HG03060 (cell line): ENCODE data around the gene LUM.
"Not testable (repeated sequence)": the region's sequence is repeated elsewhere in the genome, so short reads cannot be mapped to it uniquely, and the experiment has no call there.

ENCODE experiments used
- ATAC-seq: cut with Tn5 transposase; IDR thresholded peaks from one replicate; pipeline ENCODE4 v1.9.1; 2021; ENCODE audit warnings: low read depth, moderate number of reproducible peaks; ENCODE audit not compliant: unreplicated experiment

Gene LUM

GRCh38 chr12:91110311-91110924 is 876 bp downstream of the LUM start:
- ATAC-seq, result no peak

- ATAC-seq, result no peak
Measured at GRCh38 chr12:91109581-91110310, 1.5 kb downstream of the LUM start.

- peak; percentile 66 for ATAC-seq
Measured at GRCh38 chr12:91109148-91109564, 2.1 kb downstream of the LUM start.

GRCh38 chr12:91108196-91108755 is 3.0 kb downstream of the LUM start:
- ATAC-seq, result no peak

GRCh38 chr12:91106283-91106682 is 5.0 kb downstream of the LUM start:
- ATAC-seq, result no peak

- ATAC-seq, result no peak
Measured at GRCh38 chr12:91105807-91106206, 5.5 kb downstream of the LUM start.

GRCh38 chr12:91104812-91105466 is 6.4 kb downstream of the LUM start:
- peak; percentile 36 for ATAC-seq

- no peak for ATAC-seq
Measured at GRCh38 chr12:91103624-91104023, 7.7 kb downstream of the LUM start.

GRCh38 chr12:91103101-91103500 is 8.2 kb downstream of the LUM start:
- no peak for ATAC-seq

- no peak for ATAC-seq
Measured at GRCh38 chr12:91100906-91101305, 10.4 kb downstream of the LUM start.

GRCh38 chr12:91099836-91100235 is 11.5 kb downstream of the LUM start:
- no peak for ATAC-seq

GRCh38 chr12:91099341-91099740 is 12.0 kb downstream of the LUM start:
- ATAC-seq, result no peak

- ATAC-seq, result no peak
Measured at GRCh38 chr12:91098941-91099340, 12.4 kb downstream of the LUM start.

GRCh38 chr12:91098461-91098860 is 12.8 kb downstream of the LUM start:
- ATAC-seq, result no peak

- no peak for ATAC-seq
Measured at GRCh38 chr12:91094957-91095356, 16.3 kb downstream of the LUM start.

GRCh38 chr12:91094032-91094662 is 17.1 kb downstream of the LUM start:
- no peak for ATAC-seq

GRCh38 chr12:91093341-91093740 is 18.0 kb downstream of the LUM start:
- ATAC-seq, result no peak

- ATAC-seq, result no peak
Measured at GRCh38 chr12:91091916-91092715, 19.2 kb downstream of the LUM start.

- ATAC-seq, result not testable (repeated sequence)
Measured at GRCh38 chr12:91089953-91090352, 21.3 kb downstream of the LUM start.

GRCh38 chr12:91080041-91080440 is 31.3 kb downstream of the LUM start:
- no peak for ATAC-seq
